HG03060 (cell line): ENCODE results near the gene HOXD4.

Experiments used
- ATAC-seq: cut with Tn5 transposase; IDR thresholded peaks from one replicate; pipeline ENCODE4 v1.9.1; 2021; ENCODE audit warnings: low read depth, moderate number of reproducible peaks; ENCODE audit not compliant: unreplicated experiment

The HOXD4 gene

GRCh38 chr2:176156301-176156806, 5.0 kb downstream of the HOXD4 start:
- no peak for ATAC-seq

GRCh38 chr2:176156807-176157498, 5.6 kb downstream of the HOXD4 start, which contains the start of gene HOXD3:
Gene HOXD3, plus strand, starts transcription at chr2:176157307. Its CDS starts 11,808 bp downstream, at chr2:176169115.
- ATAC-seq, result no peak

GRCh38 chr2:176157499-176158185, 6.3 kb downstream of the HOXD4 start:
- ATAC-seq, result no peak

GRCh38 chr2:176158186-176158591, 6.8 kb downstream of the HOXD4 start:
- no peak for ATAC-seq

DNA sequence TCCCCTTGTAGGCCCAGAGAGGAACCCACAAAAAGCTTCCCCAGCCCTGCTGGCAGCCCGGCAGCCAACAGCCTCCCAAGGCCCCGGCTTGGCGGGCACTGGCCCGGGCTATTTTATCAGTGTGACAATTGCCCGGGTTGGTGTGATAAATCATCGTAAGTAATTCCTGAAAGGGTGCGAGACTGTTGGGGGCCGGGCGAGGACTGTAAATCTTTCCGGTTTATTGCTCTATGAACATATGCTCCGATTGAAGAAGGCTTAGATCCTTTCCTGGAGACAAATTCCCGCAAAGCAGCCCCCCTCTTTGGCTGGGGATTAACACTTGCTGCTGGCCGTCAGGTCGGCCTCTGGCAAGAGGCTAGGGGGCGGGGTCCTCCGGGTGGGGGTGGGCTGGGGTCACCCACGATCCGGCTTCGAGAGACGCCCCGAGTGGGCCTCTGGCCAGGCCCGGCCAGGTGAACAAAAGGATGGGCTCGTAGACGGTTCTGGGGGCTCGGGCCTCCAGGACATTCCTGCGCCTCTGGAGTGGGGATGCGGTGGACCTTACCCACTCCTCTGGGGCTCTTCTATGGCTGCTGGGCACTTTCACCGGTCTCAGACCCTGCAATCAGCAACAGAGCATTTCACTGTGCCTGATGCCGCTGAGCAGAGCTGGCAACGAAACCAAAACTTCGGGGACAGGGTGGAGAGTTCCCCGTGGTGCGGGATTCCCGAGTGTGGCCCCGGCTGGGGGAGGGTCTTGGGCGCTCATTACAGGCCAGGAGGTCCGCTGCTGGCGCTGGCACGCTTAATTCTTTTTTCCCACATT, 7.7 kb downstream of the HOXD4 start:
- no peak for ATAC-seq

- no peak for ATAC-seq
Measured at GRCh38 chr2:176159663-176160250, 8.4 kb downstream of the HOXD4 start.

DNA sequence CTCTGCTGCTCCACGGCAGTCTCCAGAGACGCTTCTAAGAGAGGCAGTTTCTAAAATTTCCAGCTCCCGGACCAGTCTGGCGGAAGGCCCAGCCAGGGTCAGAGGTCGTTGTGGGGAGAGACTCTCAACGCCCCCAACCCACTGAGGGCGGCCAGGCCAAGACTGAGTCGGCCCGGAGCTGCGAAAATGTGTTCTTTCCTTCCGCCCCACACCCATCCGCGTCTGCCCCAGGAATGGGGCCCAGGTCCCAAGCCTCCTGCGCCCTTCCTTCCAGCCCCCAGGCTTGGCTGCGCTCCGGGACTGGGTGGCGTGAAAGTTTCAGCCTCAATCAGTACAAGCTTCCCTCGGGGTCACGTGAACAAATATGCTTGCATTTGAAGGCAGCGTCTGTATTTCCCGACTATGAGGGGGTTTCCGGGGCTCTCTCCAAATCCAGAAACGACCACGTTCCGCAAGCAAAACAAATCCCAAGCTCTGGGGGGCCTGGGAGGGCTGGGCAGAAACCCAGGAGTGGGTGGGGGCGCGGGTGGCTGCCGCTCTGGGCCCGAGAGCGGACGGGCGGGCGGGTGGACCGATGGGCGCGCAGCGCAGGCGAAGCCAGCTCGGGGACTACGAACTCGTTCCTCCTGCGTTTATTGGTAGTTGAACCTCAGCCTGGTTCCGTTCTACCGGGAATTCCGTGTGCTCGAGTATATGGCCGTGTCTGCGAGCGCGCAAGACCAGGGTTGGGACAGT, 9.1 kb downstream of the HOXD4 start:
- no peak for ATAC-seq

DNA sequence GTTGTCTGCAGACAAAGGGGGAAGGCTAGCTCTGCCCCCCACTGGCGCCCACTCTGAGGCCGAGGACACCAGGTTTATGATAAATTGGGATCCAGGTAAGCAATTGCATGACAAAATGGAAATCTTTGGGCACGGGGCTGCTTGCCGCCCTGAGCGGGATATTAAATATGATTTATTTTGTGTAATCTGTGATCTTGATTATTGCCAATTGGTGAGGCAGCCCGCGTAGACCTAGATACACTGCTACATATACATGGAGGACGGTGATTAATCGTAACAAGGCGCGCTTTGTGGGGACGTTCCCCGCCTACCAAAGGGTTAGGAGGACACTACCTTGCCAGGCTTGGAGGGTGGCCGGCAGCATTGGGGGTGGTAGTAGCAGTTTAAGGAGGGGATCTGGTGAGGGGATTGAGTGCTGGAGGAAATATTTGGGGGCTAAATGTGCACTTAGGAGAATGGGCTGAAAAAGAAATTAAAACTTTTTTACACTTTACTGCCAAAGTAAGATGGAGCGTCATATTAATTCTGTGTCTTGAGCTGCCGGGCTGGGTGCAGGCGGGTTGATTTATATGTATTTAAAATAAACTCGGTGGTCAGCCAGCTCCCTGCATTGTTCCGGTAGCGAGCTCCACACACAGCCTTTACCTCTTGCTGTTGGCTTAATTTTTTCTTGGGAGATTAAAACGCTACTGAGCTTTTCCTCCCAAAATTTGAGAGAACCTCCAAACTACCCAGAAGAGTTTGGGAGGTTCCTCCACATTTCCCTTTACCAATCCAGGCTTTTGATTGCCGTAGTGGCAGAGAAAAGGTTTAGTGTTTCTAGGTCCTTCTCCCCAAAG, 9.9 kb downstream of the HOXD4 start:
- ATAC-seq, result no peak

GRCh38 chr2:176161825-176162626, 10.7 kb downstream of the HOXD4 start:
- ATAC-seq, result no peak

DNA sequence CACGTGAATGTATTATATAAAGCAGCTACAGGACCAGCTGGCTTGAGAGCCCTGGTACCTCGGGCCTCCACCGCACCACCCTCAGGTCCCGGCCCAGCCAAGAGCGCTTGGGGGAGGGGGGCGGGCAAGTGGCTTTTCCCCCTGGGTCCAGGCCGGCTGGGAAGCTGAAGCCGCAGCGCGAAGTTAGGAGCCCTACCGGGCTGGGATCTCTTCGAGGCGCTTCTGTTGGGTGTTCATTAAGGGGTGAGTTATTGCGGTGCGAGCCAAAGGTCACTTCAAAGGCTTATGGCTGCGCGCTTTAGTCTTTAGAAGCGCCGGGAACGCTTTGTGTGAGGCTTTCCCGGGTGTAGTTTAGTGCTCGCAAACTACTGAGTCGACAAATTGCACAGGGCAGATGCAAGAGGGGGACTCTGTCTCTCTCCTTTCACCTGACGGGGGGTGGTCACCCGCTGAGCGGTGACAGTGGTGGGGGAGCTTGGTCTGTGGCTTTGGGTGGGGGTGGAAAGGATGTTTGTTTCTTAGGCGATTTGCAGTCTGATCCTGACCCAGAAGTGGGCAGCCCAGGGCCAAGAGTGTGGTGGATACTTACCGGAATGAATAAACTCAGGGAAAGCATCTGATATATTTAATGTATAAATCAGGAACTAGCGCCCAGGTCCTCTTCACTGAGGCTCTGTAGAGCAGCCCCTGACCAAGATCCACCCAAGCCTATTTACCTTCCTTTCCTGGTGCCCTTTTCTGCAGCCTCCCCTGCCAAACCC, 11.7 kb downstream of the HOXD4 start:
- ATAC-seq, result no peak

DNA sequence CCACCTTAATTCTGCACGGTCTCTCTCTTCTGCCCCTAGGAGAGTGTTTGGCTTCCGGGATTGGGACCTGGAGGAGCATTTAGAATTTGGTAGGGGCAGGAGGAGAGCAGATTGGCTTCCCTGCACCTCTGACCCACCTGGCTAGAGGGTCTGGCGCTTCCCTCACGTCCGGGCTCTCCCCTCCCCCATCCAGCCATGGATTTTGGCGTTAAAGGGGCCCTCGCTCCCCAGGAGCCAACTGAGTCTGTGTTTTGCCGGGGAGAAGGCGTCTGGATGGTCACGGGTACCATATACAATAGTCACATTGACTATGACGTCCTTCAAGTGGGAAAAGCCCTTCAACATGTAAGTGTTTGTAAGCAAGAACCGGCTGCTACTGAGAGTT, 12.3 kb downstream of the HOXD4 start:
- ATAC-seq, result no peak

DNA sequence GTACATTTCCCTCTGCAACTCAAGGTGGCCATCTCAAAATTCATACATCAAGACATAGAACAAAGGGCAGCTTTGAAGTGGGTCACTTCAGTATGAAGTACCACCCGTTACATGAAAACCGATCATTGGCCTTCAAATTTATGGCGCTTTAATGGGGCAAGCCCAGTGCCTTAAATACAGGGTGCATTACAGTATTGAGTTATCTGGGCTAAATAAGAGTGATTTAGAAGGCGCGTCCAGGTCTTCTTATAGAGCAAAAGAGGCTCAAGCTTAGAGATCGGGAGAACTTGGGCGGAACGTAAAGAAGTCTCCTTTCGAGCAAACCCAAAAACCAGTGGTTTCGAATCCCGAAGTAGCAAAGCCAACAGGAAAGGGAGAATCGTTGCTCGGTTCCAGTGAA, 12.9 kb downstream of the HOXD4 start:
- ATAC-seq, result no peak

GRCh38 chr2:176164611-176165369, 13.4 kb downstream of the HOXD4 start:
- no peak for ATAC-seq

DNA sequence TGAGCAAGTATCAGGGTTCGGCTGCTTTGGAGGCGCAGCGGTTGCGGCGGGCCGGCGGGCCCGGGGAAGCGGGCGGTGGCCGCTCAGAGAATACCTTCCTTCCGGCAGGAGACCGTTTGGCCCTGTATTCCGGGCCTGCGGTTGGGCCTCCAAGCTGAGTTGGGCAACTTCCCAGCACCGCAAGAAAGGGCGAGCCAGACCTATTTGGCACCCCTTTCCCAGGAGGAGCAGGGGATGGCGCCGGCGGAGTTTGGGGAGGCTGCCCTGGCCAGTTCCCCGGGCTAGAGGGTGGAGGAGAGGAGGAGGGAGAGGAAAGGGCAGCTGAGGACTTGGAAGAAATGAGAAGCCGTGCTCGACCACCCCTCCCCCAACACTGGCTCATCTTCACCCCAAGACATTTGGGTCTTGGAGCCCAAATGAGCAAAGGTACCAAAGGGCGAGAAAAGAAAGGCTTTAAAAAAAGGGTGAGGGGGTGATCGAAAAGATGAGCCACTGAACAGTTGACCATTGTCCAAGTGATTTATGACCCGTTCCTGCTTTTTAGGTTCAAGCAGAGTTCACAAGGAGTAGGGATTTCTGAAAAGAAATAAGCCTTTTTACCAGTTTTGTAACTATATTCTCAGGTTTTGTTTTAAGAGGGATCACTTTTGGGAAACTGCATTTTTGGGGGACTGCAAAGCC, 14.2 kb downstream of the HOXD4 start:
- ATAC-seq, result no peak

GRCh38 chr2:176166272-176166671, 14.9 kb downstream of the HOXD4 start:
- no peak for ATAC-seq

DNA sequence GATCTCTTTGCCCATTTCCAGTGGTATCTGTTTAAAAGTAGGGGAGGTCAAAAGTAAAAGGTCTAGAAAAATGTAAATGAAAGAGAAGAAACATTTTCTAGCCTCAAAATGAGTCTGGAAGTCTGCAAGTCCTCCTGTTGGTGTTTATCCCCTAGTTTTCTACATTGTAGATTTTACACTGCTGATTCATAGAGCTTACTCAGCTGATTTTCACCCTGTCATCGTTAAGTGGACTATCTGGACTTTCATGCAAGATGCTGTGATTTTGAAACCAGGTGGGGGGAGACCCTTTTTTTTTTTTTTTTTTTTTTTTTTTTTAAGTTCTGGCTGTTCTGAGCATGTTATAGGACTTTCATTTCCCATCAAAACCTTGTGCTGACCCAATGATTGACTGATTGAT, 16.0 kb downstream of the HOXD4 start:
- no peak for ATAC-seq
